ENCODE results near the gene ADGRD1.
"Not testable (repeated sequence)": the region's sequence is repeated elsewhere in the genome, so short reads cannot be mapped to it uniquely, and the experiment has no call there.

Gene ADGRD1

GRCh38 chr12:131063413-131063812, 109.7 kb downstream of the ADGRD1 start:
- Histone ChIP-seq H3K9ac (ENCODE audit: low read depth in 1 of 2, low read length in 2 of 2) (no peak overlapping the region), H3K27ac (ENCODE audit: low read depth in 2 of 2, low read length in 2 of 2) (no peak overlapping the region), H3K36me3 (ENCODE audit: control insufficient read depth in 2 of 2, insufficient read depth in 2 of 2, low read length in 2 of 2) (no peaks in the 10 kb centered on the region), H3K4me3 (ENCODE audit: low read length in 2 of 2) (no peak overlapping the region), H3K9me3 (ENCODE audit: control insufficient read depth in 2 of 2, low read length in 2 of 2) (no peaks in the 10 kb centered on the region), H3K27me3 (ENCODE audit: control insufficient read depth in 2 of 2, insufficient read depth in 2 of 2, low read length in 2 of 2) (no peaks in the 10 kb centered on the region), H3K4me1 (ENCODE audit: control insufficient read depth in 2 of 2, insufficient read depth in 2 of 2, low read length in 2 of 2) (no peaks in the 10 kb centered on the region)

GRCh38 chr12:131063960-131064359, 110.3 kb downstream of the ADGRD1 start:
- H3K36me3 ChIP-seq (ENCODE audit: control insufficient read depth in 2 of 2, insufficient read depth in 2 of 2, low read length in 2 of 2): no peaks in the 10 kb centered on the region
- H3K27me3 ChIP-seq (ENCODE audit: control insufficient read depth in 2 of 2, insufficient read depth in 2 of 2, low read length in 2 of 2): no peaks in the 10 kb centered on the region
- no peaks in the 10 kb centered on the region for H3K9me3 ChIP-seq (ENCODE audit: control insufficient read depth in 2 of 2, low read length in 2 of 2)
- no peak overlapping the region for H3K4me3 ChIP-seq (ENCODE audit: low read length in 2 of 2)
- H3K27ac ChIP-seq (ENCODE audit: low read depth in 2 of 2, low read length in 2 of 2): no peak overlapping the region
- no peaks in the 10 kb centered on the region for H3K4me1 ChIP-seq (ENCODE audit: control insufficient read depth in 2 of 2, insufficient read depth in 2 of 2, low read length in 2 of 2)
- no peak overlapping the region for H3K9ac ChIP-seq (ENCODE audit: low read depth in 1 of 2, low read length in 2 of 2)

- H3K27ac ChIP-seq (ENCODE audit: low read depth in 2 of 2, low read length in 2 of 2): no peak overlapping the region
- H3K9ac ChIP-seq (ENCODE audit: low read depth in 1 of 2, low read length in 2 of 2): no peak overlapping the region
- H3K4me1 ChIP-seq (ENCODE audit: control insufficient read depth in 2 of 2, insufficient read depth in 2 of 2, low read length in 2 of 2): no peaks in the 10 kb centered on the region
- H3K36me3 ChIP-seq (ENCODE audit: control insufficient read depth in 2 of 2, insufficient read depth in 2 of 2, low read length in 2 of 2): no peaks in the 10 kb centered on the region
- no peak overlapping the region for H3K4me3 ChIP-seq (ENCODE audit: low read length in 2 of 2)
- H3K27me3 ChIP-seq (ENCODE audit: control insufficient read depth in 2 of 2, insufficient read depth in 2 of 2, low read length in 2 of 2): no peaks in the 10 kb centered on the region
- no peaks in the 10 kb centered on the region for H3K9me3 ChIP-seq (ENCODE audit: control insufficient read depth in 2 of 2, low read length in 2 of 2)
Observed at GRCh38 chr12:131065279-131065678, 111.6 kb downstream of the ADGRD1 start.

- no peaks in the 10 kb centered on the region for H3K9me3 ChIP-seq (ENCODE audit: control insufficient read depth in 2 of 2, low read length in 2 of 2)
- H3K4me1 ChIP-seq (ENCODE audit: control insufficient read depth in 2 of 2, insufficient read depth in 2 of 2, low read length in 2 of 2): no peaks in the 10 kb centered on the region
- no peak overlapping the region for H3K27ac ChIP-seq (ENCODE audit: low read depth in 2 of 2, low read length in 2 of 2)
- no peaks in the 10 kb centered on the region for H3K27me3 ChIP-seq (ENCODE audit: control insufficient read depth in 2 of 2, insufficient read depth in 2 of 2, low read length in 2 of 2)
- H3K36me3 ChIP-seq (ENCODE audit: control insufficient read depth in 2 of 2, insufficient read depth in 2 of 2, low read length in 2 of 2): no peaks in the 10 kb centered on the region
- H3K9ac ChIP-seq (ENCODE audit: low read depth in 1 of 2, low read length in 2 of 2): no peak overlapping the region
- no peak overlapping the region for H3K4me3 ChIP-seq (ENCODE audit: low read length in 2 of 2)
Observed at GRCh38 chr12:131065801-131066200, 112.1 kb downstream of the ADGRD1 start.

GRCh38 chr12:131066207-131066885, 112.6 kb downstream of the ADGRD1 start:
- Histone ChIP-seq H3K9me3 (ENCODE audit: control insufficient read depth in 2 of 2, low read length in 2 of 2) (no peaks in the 10 kb centered on the region), H3K27ac (ENCODE audit: low read depth in 2 of 2, low read length in 2 of 2) (no peak overlapping the region), H3K4me1 (ENCODE audit: control insufficient read depth in 2 of 2, insufficient read depth in 2 of 2, low read length in 2 of 2) (no peaks in the 10 kb centered on the region)

GRCh38 chr12:131066886-131067490, 113.3 kb downstream of the ADGRD1 start:
- Histone ChIP-seq H3K9me3 (ENCODE audit: control insufficient read depth in 2 of 2, low read length in 2 of 2) (no peaks in the 10 kb centered on the region), H3K4me1 (ENCODE audit: control insufficient read depth in 2 of 2, insufficient read depth in 2 of 2, low read length in 2 of 2) (no peaks in the 10 kb centered on the region), H3K27ac (ENCODE audit: low read depth in 2 of 2, low read length in 2 of 2) (no peak overlapping the region), H3K27me3 (ENCODE audit: control insufficient read depth in 2 of 2, insufficient read depth in 2 of 2, low read length in 2 of 2) (no peaks in the 10 kb centered on the region), H3K9ac (ENCODE audit: low read depth in 1 of 2, low read length in 2 of 2) (no peak overlapping the region), H3K36me3 (ENCODE audit: control insufficient read depth in 2 of 2, insufficient read depth in 2 of 2, low read length in 2 of 2) (no peaks in the 10 kb centered on the region), H3K4me3 (ENCODE audit: low read length in 2 of 2) (no peak overlapping the region)

More at GRCh38 chr12:131066207-131066885, 112.6 kb downstream of the ADGRD1 start:
- no peak overlapping the region for H3K4me3 ChIP-seq (ENCODE audit: low read length in 2 of 2)
- H3K36me3 ChIP-seq (ENCODE audit: control insufficient read depth in 2 of 2, insufficient read depth in 2 of 2, low read length in 2 of 2): no peaks in the 10 kb centered on the region
- H3K27me3 ChIP-seq (ENCODE audit: control insufficient read depth in 2 of 2, insufficient read depth in 2 of 2, low read length in 2 of 2): no peaks in the 10 kb centered on the region
- no peak overlapping the region for H3K9ac ChIP-seq (ENCODE audit: low read depth in 1 of 2, low read length in 2 of 2)

- Histone ChIP-seq H3K9ac (ENCODE audit: low read depth in 1 of 2, low read length in 2 of 2) (no peak overlapping the region), H3K27ac (ENCODE audit: low read depth in 2 of 2, low read length in 2 of 2) (no peak overlapping the region), H3K4me3 (ENCODE audit: low read length in 2 of 2) (no peak overlapping the region), H3K27me3 (ENCODE audit: control insufficient read depth in 2 of 2, insufficient read depth in 2 of 2, low read length in 2 of 2) (no peaks in the 10 kb centered on the region), H3K4me1 (ENCODE audit: control insufficient read depth in 2 of 2, insufficient read depth in 2 of 2, low read length in 2 of 2) (no peaks in the 10 kb centered on the region), H3K36me3 (ENCODE audit: control insufficient read depth in 2 of 2, insufficient read depth in 2 of 2, low read length in 2 of 2) (no peaks in the 10 kb centered on the region), H3K9me3 (ENCODE audit: control insufficient read depth in 2 of 2, low read length in 2 of 2) (no peaks in the 10 kb centered on the region)
Observed at GRCh38 chr12:131067981-131068851, 114.5 kb downstream of the ADGRD1 start.

GRCh38 chr12:131068926-131069720, 115.4 kb downstream of the ADGRD1 start:
- not testable (repeated sequence) for H3K27ac ChIP-seq (ENCODE audit: low read depth in 2 of 2, low read length in 2 of 2); H3K4me3 ChIP-seq (ENCODE audit: low read length in 2 of 2); H3K36me3 ChIP-seq (ENCODE audit: control insufficient read depth in 2 of 2, insufficient read depth in 2 of 2, low read length in 2 of 2); H3K9me3 ChIP-seq (ENCODE audit: control insufficient read depth in 2 of 2, low read length in 2 of 2); H3K9ac ChIP-seq (ENCODE audit: low read depth in 1 of 2, low read length in 2 of 2); H3K27me3 ChIP-seq (ENCODE audit: control insufficient read depth in 2 of 2, insufficient read depth in 2 of 2, low read length in 2 of 2); H3K4me1 ChIP-seq (ENCODE audit: control insufficient read depth in 2 of 2, insufficient read depth in 2 of 2, low read length in 2 of 2)

- not testable (repeated sequence) for H3K9me3 ChIP-seq (ENCODE audit: control insufficient read depth in 2 of 2, low read length in 2 of 2); H3K36me3 ChIP-seq (ENCODE audit: control insufficient read depth in 2 of 2, insufficient read depth in 2 of 2, low read length in 2 of 2); H3K27me3 ChIP-seq (ENCODE audit: control insufficient read depth in 2 of 2, insufficient read depth in 2 of 2, low read length in 2 of 2); H3K4me3 ChIP-seq (ENCODE audit: low read length in 2 of 2); H3K4me1 ChIP-seq (ENCODE audit: control insufficient read depth in 2 of 2, insufficient read depth in 2 of 2, low read length in 2 of 2); H3K27ac ChIP-seq (ENCODE audit: low read depth in 2 of 2, low read length in 2 of 2); H3K9ac ChIP-seq (ENCODE audit: low read depth in 1 of 2, low read length in 2 of 2)
Observed at GRCh38 chr12:131070136-131070535, 116.4 kb downstream of the ADGRD1 start.
